GM23338 (cell line): ENCODE results near the gene FUT4. TPM values are rescaled to one million over a fixed set of nuclear protein-coding genes. Genes with fewer than 3 reads are reported as not detected.

Source experiments
- ATAC-seq: fragments of 200-7000 bp; cut with Tn5 transposase; 3 replicates; pipeline ENCODE4 v1.9.1; 2020
- DNase-seq: peaks from one replicate; pipeline ENCODE4 v3.0.0-alpha.2; 2015; ENCODE audit warnings: low spot score
- H2AFZ ChIP-seq: fragments of 200-600 bp; sonication (generic); 2 replicates; pipeline ENCODE4 v1.8.0; 2016; ENCODE audit warnings: antibody characterized with exemption, mild to moderate bottlenecking, moderate library complexity
- H3F3A ChIP-seq: fragments of 200-600 bp; sonication (generic); replicated peaks from 2 replicates; pipeline ENCODE4 v1.8.0; 2017; ENCODE audit warnings: antibody characterized with exemption, mixed run types, low read depth
- H3K27ac ChIP-seq: fragments of 200-600 bp; sonication (generic); 2 replicates; pipeline ENCODE4 v1.6.1; 2016; ENCODE audit warnings: low read depth
- H3K27me3 ChIP-seq: fragments of 200-600 bp; sonication (generic); 2 replicates; pipeline ENCODE4 v1.8.0; 2016; ENCODE audit warnings: mild to moderate bottlenecking, mixed run types, moderate library complexity; ENCODE audit not compliant: insufficient read depth
- H3K36me3 ChIP-seq: fragments of 200-600 bp; sonication (generic); 2 replicates; pipeline ENCODE4 v1.8.0; 2016; ENCODE audit warnings: mild to moderate bottlenecking; ENCODE audit not compliant: insufficient read depth
- H3K4me1 ChIP-seq: fragments of 200-600 bp; sonication (generic); 2 replicates; pipeline ENCODE4 v1.8.0; 2016; ENCODE audit warnings: mild to moderate bottlenecking, moderate library complexity; ENCODE audit not compliant: insufficient read depth
- H3K4me2 ChIP-seq: fragments of 200-600 bp; sonication (generic); 2 replicates; pipeline ENCODE4 v1.7.1; 2017; ENCODE audit warnings: mixed run types
- H3K4me3 ChIP-seq: fragments of 200-600 bp; sonication (generic); 2 replicates; pipeline ENCODE4 v1.6.1; 2016; ENCODE audit warnings: mixed run types
- H3K79me2 ChIP-seq: fragments of 200-600 bp; sonication (generic); replicated peaks from 2 replicates; pipeline ENCODE4 v1.8.0; 2017; ENCODE audit warnings: mild to moderate bottlenecking; ENCODE audit not compliant: insufficient read depth
- H3K9me2 ChIP-seq: fragments of 200-600 bp; sonication (generic); 2 replicates; pipeline ENCODE4 v1.8.0; 2017; ENCODE audit not compliant: insufficient read depth
- H4K20me1 ChIP-seq: fragments of 200-600 bp; sonication (generic); replicated peaks from 2 replicates; pipeline ENCODE4 v1.8.0; 2017; ENCODE audit warnings: mild to moderate bottlenecking; ENCODE audit not compliant: insufficient read depth
- H3K27ac Mint-ChIP-seq: 2 replicates; pipeline ENCODE4 v1.8.0; 2020; ENCODE audit warnings: inconsistent platforms, mild to moderate bottlenecking, moderate library complexity, mixed read lengths
- H3K27me3 Mint-ChIP-seq: 3 replicates; pipeline ENCODE4 v1.8.0; 2022; ENCODE audit warnings: low read depth, mild to moderate bottlenecking, moderate library complexity, mixed read lengths, inconsistent platforms; ENCODE audit not compliant: insufficient read depth, poor library complexity
- H3K36me3 Mint-ChIP-seq: 3 replicates; pipeline ENCODE4 v1.8.0; 2021; ENCODE audit warnings: low read depth, mild to moderate bottlenecking, inconsistent platforms, moderate library complexity, mixed read lengths
- H3K4me1 Mint-ChIP-seq: 3 replicates; pipeline ENCODE4 v1.8.0; 2020; ENCODE audit warnings: mild to moderate bottlenecking, inconsistent platforms, mixed read lengths
- H3K4me3 Mint-ChIP-seq: 3 replicates; pipeline ENCODE4 v1.8.0; 2021; ENCODE audit warnings: moderate library complexity, mild to moderate bottlenecking, inconsistent platforms, mixed read lengths
- H3K9me3 Mint-ChIP-seq: 3 replicates; pipeline ENCODE4 v1.8.0; 2020; ENCODE audit warnings: moderate library complexity, mild to moderate bottlenecking, inconsistent platforms, mixed read lengths
- CREB1 ChIP-seq: fragments of 250-450 bp; sonication (Bioruptor Pico); IDR thresholded peaks from 2 replicates; pipeline ENCODE4 v1.5.0; 2020; ENCODE audit warnings: low read depth, mild to moderate bottlenecking, moderate library complexity
- CTCF ChIP-seq, 2 experiments: fragments of 200-600 bp in 1 of 2; sonication (generic) in 1 of 2; conservative IDR thresholded peaks; 2 replicates each; pipeline versions ENCODE4 v1.5.1 to v1.6.1; 2016 to 2017; ENCODE audit warnings: antibody characterized with exemption in 2 of 2, low read depth in 2 of 2, mild to moderate bottlenecking in 2 of 2, moderate library complexity in 1 of 2
- ETS1 ChIP-seq: IDR thresholded peaks from 2 replicates; pipeline ENCODE4 v1.6.1; 2016; ENCODE audit warnings: antibody characterized with exemption
- EZH2 ChIP-seq: fragments of 200-600 bp; sonication (generic); IDR thresholded peaks from one replicate; pipeline ENCODE4 v1.8.0; 2017; ENCODE audit warnings: antibody characterized with exemption, mild to moderate bottlenecking, low read depth; ENCODE audit not compliant: unreplicated experiment
- EZH2phosphoT487 ChIP-seq: fragments of 200-600 bp; sonication (generic); IDR thresholded peaks from one replicate; pipeline ENCODE4 v1.8.1; 2018; ENCODE audit warnings: antibody characterized with exemption; ENCODE audit not compliant: unreplicated experiment
- JUNB ChIP-seq: IDR thresholded peaks from one replicate; pipeline ENCODE4 v1.6.1; 2016; ENCODE audit warnings: antibody characterized with exemption; ENCODE audit not compliant: unreplicated experiment
- REST ChIP-seq: IDR thresholded peaks from one replicate; pipeline ENCODE4 v1.6.1; 2018; ENCODE audit warnings: antibody characterized with exemption; ENCODE audit not compliant: unreplicated experiment
- ZNF114 ChIP-seq: fragments of 250-450 bp; sonication (Bioruptor Pico); IDR thresholded peaks from 2 replicates; pipeline ENCODE4 v1.5.0; 2020; ENCODE audit warnings: mild to moderate bottlenecking, moderate library complexity
- ZNF331 ChIP-seq: fragments of 250-450 bp; sonication (Bioruptor Pico); IDR thresholded peaks from 2 replicates; pipeline ENCODE4 v1.5.0; 2020; ENCODE audit warnings: low read depth, mild to moderate bottlenecking, moderate library complexity
- ZNF462 ChIP-seq: fragments of 250-450 bp; sonication (Bioruptor Pico); IDR thresholded peaks from 2 replicates; pipeline ENCODE4 v1.5.0; 2020; ENCODE audit warnings: mild to moderate bottlenecking, moderate library complexity
- polyA plus RNA-seq: library from polyadenylated mRNA; unstranded; fragments of >200 nt; fragmentation: Nextera tagmentation; extraction: Ambion mirVana; gene quantifications from 2 replicates; pipeline ENCODE4 v1.2.1, GENCODE V29; 2016
- total RNA-seq: library from RNA; depleted of rRNA; stranded (reverse); fragments of >200 nt; shearing (Covaris generic); gene quantifications from 2 replicates; pipeline ENCODE4 v1.2.3, GENCODE V29; 2014

The FUT4 gene
- total and polyA plus RNA-seq, 2 experiments from 2014 or later: 2.4 to 7.4 TPM

- no peaks in the 10 kb centered on the region for H3K27me3 ChIP-seq
- H3K27me3 Mint-ChIP-seq: no peaks in the 10 kb centered on the region
- H3K36me3 Mint-ChIP-seq: no peaks in the 10 kb centered on the region
- no peaks in the 10 kb centered on the region for H3K79me2 ChIP-seq
- no peak overlapping the region for H2AFZ ChIP-seq
- H3K27ac ChIP-seq: no peak overlapping the region
- ATAC-seq (no peak), DNase-seq (no peak)
- no peak overlapping the region for H3K27ac Mint-ChIP-seq
- no peak overlapping the region for H3K4me2 ChIP-seq
- H3K4me3 ChIP-seq: no peak overlapping the region
- H3K9me3 Mint-ChIP-seq: no peaks in the 10 kb centered on the region
- TF ChIP-seq EZH2 (no peak), ZNF331 (CRISPR knock-in tag) (no peak), CREB1 (CRISPR knock-in tag) (no peak), EZH2phosphoT487 (no peak), REST (no peak), ZNF114 (CRISPR knock-in tag) (no peak), ETS1 (no peak), ZNF462 (CRISPR knock-in tag) (no peak), JUNB (no peak), CTCF (conservative IDR thresholded peaks at IDR 0.05; ENCODE audit: low read depth in 2 of 2) (no peak)
- no peaks in the 10 kb centered on the region for H3K9me2 ChIP-seq
- no peaks in the 10 kb centered on the region for H4K20me1 ChIP-seq
- H3K4me3 Mint-ChIP-seq: no peak overlapping the region
- H3F3A ChIP-seq: no peaks in the 10 kb centered on the region
- no peaks in the 10 kb centered on the region; the same call in 2 of the 3 replicates for H3K4me1 Mint-ChIP-seq
- no peaks in the 10 kb centered on the region for H3K4me1 ChIP-seq
- no peaks in the 10 kb centered on the region for H3K36me3 ChIP-seq
Measured at GRCh38 chr11:94584978-94585377, 41.3 kb downstream of the FUT4 start.
